Caco-2 (cell line): Measurements from ENCODE around the gene UGP2. TPM values are rescaled to one million over a fixed set of nuclear protein-coding genes. Genes with fewer than 3 reads are reported as not detected.

Source experiments
- Bru-seq: library from RNA; stranded (reverse); fragments of 400-500 nt; gene quantifications from one replicate; lab custom pipeline; 2021; lab: Mats Ljungman, UMichigan
- BruChase-seq, 2 experiments: library from RNA; stranded (reverse); fragments of 400-500 nt; gene quantifications; one replicate each; lab custom pipeline; 2021; lab: Mats Ljungman, UMichigan
- BruUV-seq: library from RNA; stranded (reverse); fragments of 400-500 nt; replicated peaks from 2 replicates; lab custom pipeline; 2021; lab: Mats Ljungman, UMichigan
- CTCF ChIA-PET: fragments of 300-600 bp; sonication (Branson Sonifier 250); formaldehyde crosslinking; loops from one replicate; lab custom pipeline; 2022; ENCODE audit warnings: antibody characterized with exemption; lab: Charles Lee
- POLR2A ChIA-PET: fragments of 300-600 bp; sonication (Branson Sonifier 250); formaldehyde crosslinking; loops from one replicate; lab custom pipeline; 2022; ENCODE audit warnings: antibody characterized with exemption; lab: Charles Lee
- DNase-seq, 2 experiments: peaks; one replicate each; pipeline versions ENCODE4 v3.0.0 to v3.0.0-alpha.2; 2020 to 2022
- H3K27me3 ChIP-seq: replicated peaks from 2 replicates; pipeline ENCODE4 v1.6.0; 2011; ENCODE audit warnings: low read length; ENCODE audit not compliant: control insufficient read depth, insufficient read depth
- H3K36me3 ChIP-seq: 2 replicates; pipeline ENCODE4 v1.5.1; 2011; ENCODE audit warnings: low read length; ENCODE audit not compliant: control insufficient read depth, insufficient read depth
- H3K4me1 ChIP-seq: fragments of 250-450 bp; sonication (Bioruptor Pico); 2 replicates; pipeline ENCODE4 v1.5.1; 2020; ENCODE audit warnings: mild to moderate bottlenecking
- H3K4me3 ChIP-seq: 2 replicates; pipeline ENCODE4 v1.5.1; 2011; ENCODE audit warnings: low read depth, mild to moderate bottlenecking, control low read depth, low read length
- H3K9me3 ChIP-seq: fragments of 250-450 bp; sonication (Bioruptor Pico); 2 replicates; pipeline ENCODE4 v1.5.1; 2020; ENCODE audit warnings: mild to moderate bottlenecking, moderate library complexity
- H3K27ac Mint-ChIP-seq: one replicate; pipeline ENCODE4 v1.8.0; 2022; ENCODE audit warnings: mixed read lengths; ENCODE audit not compliant: unreplicated experiment
- H3K27me3 Mint-ChIP-seq: one replicate; pipeline ENCODE4 v1.8.0; 2022; ENCODE audit warnings: mixed read lengths; ENCODE audit not compliant: insufficient read depth, unreplicated experiment
- H3K36me3 Mint-ChIP-seq: one replicate; pipeline ENCODE4 v1.8.0; 2022; ENCODE audit warnings: mild to moderate bottlenecking, mixed read lengths; ENCODE audit not compliant: insufficient read depth, unreplicated experiment
- H3K4me1 Mint-ChIP-seq: one replicate; pipeline ENCODE4 v1.8.0; 2022; ENCODE audit warnings: low read depth, mixed read lengths; ENCODE audit not compliant: unreplicated experiment
- H3K4me3 Mint-ChIP-seq: one replicate; pipeline ENCODE4 v1.8.0; 2022; ENCODE audit warnings: mild to moderate bottlenecking, moderate library complexity, mixed read lengths; ENCODE audit not compliant: unreplicated experiment
- H3K9me3 Mint-ChIP-seq: one replicate; pipeline ENCODE4 v1.8.0; 2022; ENCODE audit warnings: mixed read lengths; ENCODE audit not compliant: unreplicated experiment
- intact Hi-C: fragments of 100-400 bp; cut with micrococcal nuclease; formaldehyde crosslinking; loops from one replicate; pipeline ENCODE4 v1.10.0; 2022; ENCODE audit not compliant: unreplicated experiment
- long read RNA-seq: library from polyadenylated mRNA; stranded (forward); transcript quantifications from one replicate; pipeline ENCODE4 v2.0.0, GENCODE V29; 2022
- total RNA-seq: library from RNA; stranded (reverse); gene quantifications from 2 replicates; pipeline ENCODE4 v1.2.3, GENCODE V29; 2022
- TF ChIP-seq, protein P1 (sequence below), 2 experiments: fragments of 200-600 bp in 1 of 2; IDR thresholded peaks; 1 replicate in 1 of 2; 2 replicates in 1 of 2; pipeline versions ENCODE4 v1.5.1 to v1.8.0; 2011 to 2022; ENCODE audit warnings: antibody characterized with exemption in 1 of 2, control low read depth in 1 of 2, inconsistent platforms in 1 of 2, low read depth in 1 of 2, low read length in 1 of 2, mild to moderate bottlenecking in 1 of 2, moderate library complexity in 1 of 2; ENCODE audit not compliant: insufficient read depth in 1 of 2, severe bottlenecking in 1 of 2, unreplicated experiment in 1 of 2

UGP2 gene
- 288 and 307 TPM in 2 replicates for total RNA-seq
- Bru-seq, nascent RNA, result percentile 97 among the genes with signal in this experiment
- BruChase-seq, experiment 1, labeled RNA remaining after a 2-hour chase, result percentile 92 among the genes with signal in this experiment
- BruChase-seq, experiment 2, labeled RNA remaining after a 6-hour chase, result percentile 95 among the genes with signal in this experiment
- long read RNA-seq, transcript UGP2-201 (10 exons, 2,338 nt), result minor isoform, 201 of 569 reads
- long read RNA-seq, transcript UGP2-202 (10 exons, 2,136 nt), result major isoform, 304 of 569 reads
- long read RNA-seq, partial matches to known transcripts, result 14 of 569 reads
- long read RNA-seq, other reads (novel, unspliced or antisense), result 47 of 569 reads

DNA sequence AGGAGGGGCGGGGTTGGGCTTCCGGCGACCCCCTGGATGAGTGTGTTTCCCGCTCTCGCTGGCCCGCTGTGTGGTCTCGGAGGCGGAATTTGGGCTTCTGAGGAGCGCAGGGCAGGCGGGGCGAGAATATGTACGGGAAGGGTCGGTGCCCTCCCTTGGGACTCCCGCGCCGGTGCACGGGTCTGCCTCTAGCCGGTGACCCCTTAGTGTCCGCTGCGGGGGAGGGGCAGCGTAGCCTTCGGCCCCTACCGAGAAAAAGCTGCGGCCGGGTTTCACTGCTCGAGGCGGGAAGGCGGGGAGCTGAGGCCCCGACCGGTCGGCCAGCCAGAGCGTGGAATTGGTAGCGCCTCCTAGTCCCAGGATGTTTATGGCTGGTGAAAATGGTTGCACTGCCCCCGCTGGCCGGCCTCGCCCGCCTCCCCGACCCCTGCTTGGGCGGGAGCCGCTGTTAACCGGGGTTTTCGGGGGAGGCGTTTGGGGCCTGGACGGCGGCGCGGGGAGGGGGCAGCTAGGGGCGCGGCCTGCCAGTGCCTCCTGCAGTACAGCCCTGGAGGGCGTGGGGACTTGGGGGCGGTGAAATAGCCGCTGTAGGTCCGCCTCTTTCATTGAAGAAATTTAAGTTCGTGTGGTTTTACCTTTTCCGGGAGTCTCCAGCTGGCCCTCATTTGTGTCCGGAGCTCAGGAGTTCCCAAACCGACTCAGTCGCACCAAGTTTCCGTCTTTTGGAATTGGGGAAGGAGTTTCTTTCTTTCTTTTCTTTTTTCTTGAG is at the start of gene UGP2:
Gene UGP2, plus strand, starts transcription at position 643 of the 769 bp plus-strand sequence. CDS start 290 bp downstream, outside the sequence.
- Histone ChIP-seq H3K27me3 (no peaks in the 10 kb centered on the region), H3K9me3 (no peaks in the 10 kb centered on the region), H3K4me1 (peaks cover 33% of the 10 kb centered on the region), H3K4me3 (peak within 1 kb of the TSS; percentile 95), H3K36me3 (no peaks in the 10 kb centered on the region)
- intact Hi-C loops, result loop anchor here (1.0 to 5.0 kb wide), 6 partner anchors 14 to 253 kb away; partner anchors contain the start of genes MDH1 and WDPCP
- Mint-ChIP-seq H3K27ac (peak within 1 kb of the TSS; percentile 97), H3K4me3 (peak within 1 kb of the TSS; percentile 97), H3K9me3 (no peaks in the 10 kb centered on the region), H3K27me3 (no peaks in the 10 kb centered on the region), H3K36me3 (peaks cover 43% of the 10 kb centered on the region), H3K4me1 (peaks cover 11% of the 10 kb centered on the region)
- ChIA-PET POLR2A (interaction anchor here (0.6 to 4.1 kb wide), 11 partner anchors 10 to 253 kb away, joined by 3 to 99 read pairs (median 11); partner anchors contain the start of genes MDH1 and WDPCP), CTCF (interaction anchor here (1.6 to 3.2 kb wide), 4 partner anchors 14 to 142 kb away, joined by 4 to 19 read pairs (median 12); no protein-coding TSS in a partner anchor)
- no TSS peak for BruUV-seq
- peak; percentile 95 to 96 for DNase-seq
- TF ChIP-seq, protein P1, sequence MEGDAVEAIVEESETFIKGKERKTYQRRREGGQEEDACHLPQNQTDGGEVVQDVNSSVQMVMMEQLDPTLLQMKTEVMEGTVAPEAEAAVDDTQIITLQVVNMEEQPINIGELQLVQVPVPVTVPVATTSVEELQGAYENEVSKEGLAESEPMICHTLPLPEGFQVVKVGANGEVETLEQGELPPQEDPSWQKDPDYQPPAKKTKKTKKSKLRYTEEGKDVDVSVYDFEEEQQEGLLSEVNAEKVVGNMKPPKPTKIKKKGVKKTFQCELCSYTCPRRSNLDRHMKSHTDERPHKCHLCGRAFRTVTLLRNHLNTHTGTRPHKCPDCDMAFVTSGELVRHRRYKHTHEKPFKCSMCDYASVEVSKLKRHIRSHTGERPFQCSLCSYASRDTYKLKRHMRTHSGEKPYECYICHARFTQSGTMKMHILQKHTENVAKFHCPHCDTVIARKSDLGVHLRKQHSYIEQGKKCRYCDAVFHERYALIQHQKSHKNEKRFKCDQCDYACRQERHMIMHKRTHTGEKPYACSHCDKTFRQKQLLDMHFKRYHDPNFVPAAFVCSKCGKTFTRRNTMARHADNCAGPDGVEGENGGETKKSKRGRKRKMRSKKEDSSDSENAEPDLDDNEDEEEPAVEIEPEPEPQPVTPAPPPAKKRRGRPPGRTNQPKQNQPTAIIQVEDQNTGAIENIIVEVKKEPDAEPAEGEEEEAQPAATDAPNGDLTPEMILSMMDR (IDR thresholded peaks at IDR 0.05; ENCODE audit: insufficient read depth in 1 of 2, low read depth in 1 of 2, low read length in 1 of 2, severe bottlenecking in 1 of 2, unreplicated experiment in 1 of 2), result peak in 1 of 2 experiments; percentile 37

DNA sequence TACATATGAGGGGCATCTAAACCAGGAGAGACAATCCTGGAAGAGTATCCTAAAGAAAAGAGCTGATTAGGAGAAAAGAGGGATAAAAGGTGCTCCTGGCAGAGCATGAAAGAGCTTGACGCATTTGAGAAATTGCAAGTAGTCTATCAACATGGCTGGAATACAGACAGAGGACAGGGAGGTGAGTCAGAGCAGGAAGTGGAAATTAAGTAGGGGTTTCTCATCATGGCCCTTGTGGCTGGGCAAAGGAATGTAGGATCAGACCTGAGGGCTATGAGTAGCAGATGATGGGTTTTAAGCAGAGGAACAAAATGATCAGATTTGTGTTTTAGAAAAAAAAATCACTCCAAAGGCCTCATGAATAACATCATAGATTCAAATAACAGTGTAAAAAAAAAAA is 49.2 kb upstream of the UGP2 start:
- POLR2A ChIA-PET, result no interaction called here
- peaks cover 8% of the 10 kb centered on the region for H3K36me3 Mint-ChIP-seq

More for the DNA sequence above, 49.2 kb upstream of the UGP2 start:
- no peak overlapping the region for H3K27ac Mint-ChIP-seq
- Histone ChIP-seq H3K27me3 (no peaks in the 10 kb centered on the region), H3K36me3 (no peaks in the 10 kb centered on the region), H3K4me1 (no peaks in the 10 kb centered on the region; the same call in 1 of the 2 replicates), H3K9me3 (no peaks in the 10 kb centered on the region), H3K4me3 (no peak overlapping the region)
- no peak for DNase-seq
- intact Hi-C loops, result no loop called here
- CTCF ChIA-PET, result no interaction called here
- H3K27me3 Mint-ChIP-seq, result no peaks in the 10 kb centered on the region
- H3K9me3 Mint-ChIP-seq, result no peaks in the 10 kb centered on the region
- no TSS peak for BruUV-seq
- H3K4me3 Mint-ChIP-seq, result no peak overlapping the region
- H3K4me1 Mint-ChIP-seq, result peaks cover 8% of the 10 kb centered on the region
- TF ChIP-seq, protein P1 (IDR thresholded peaks at IDR 0.05; ENCODE audit: insufficient read depth in 1 of 2, low read depth in 1 of 2, low read length in 1 of 2, severe bottlenecking in 1 of 2, unreplicated experiment in 1 of 2), result no peak
